Right lobe of liver (tissue), 6 donors: ENCODE data around the gene EYA4. TPM values are rescaled to one million over a fixed set of nuclear protein-coding genes. Genes with fewer than 3 reads are reported as not detected.

Experiments used
- ATAC-seq, 4 donors: fragments of 200-7000 bp; cut with Tn5 transposase; one replicate each; pipeline ENCODE4 v1.9.1; 2020; ENCODE audit warnings: mild to moderate bottlenecking in 4 of 4, moderate library complexity in 4 of 4
- DNase-seq, 3 donors: peaks; one replicate each; pipeline ENCODE4 v3.0.0-alpha.2; 2020
- H3K27ac ChIP-seq, 3 donors: fragments of 200-600 bp; one replicate each; pipeline ENCODE4 v1.8.0; 2022
- H3K27me3 ChIP-seq, 2 donors: fragments of 200-600 bp; one replicate each; pipeline ENCODE4 v1.8.0; 2022
- H3K36me3 ChIP-seq, 4 donors: fragments of 200-600 bp; sonication (generic) in 1 of 4; one replicate each; pipeline versions ENCODE4 v1.5.1 to v1.8.0; 2017 to 2022; ENCODE audit warnings: control low read depth in 1 of 4
- H3K4me1 ChIP-seq, 4 donors: fragments of 200-600 bp; sonication (generic) in 1 of 4; one replicate each; pipeline versions ENCODE4 v1.5.1 to v1.8.0; 2017 to 2022; ENCODE audit warnings: control low read depth in 1 of 4
- H3K4me3 ChIP-seq, 3 donors: fragments of 200-600 bp; one replicate each; pipeline ENCODE4 v1.8.0; 2022
- H3K9me3 ChIP-seq, 4 donors: fragments of 200-600 bp; sonication (generic) in 1 of 4; one replicate each; pipeline versions ENCODE4 v1.5.1 to v1.8.0; 2017 to 2022; ENCODE audit warnings: control low read depth in 1 of 4
- CTCF ChIP-seq, 4 donors: fragments of 200-600 bp in 3 of 4; fragments of 450-650 bp in 1 of 4; IDR thresholded peaks; one replicate each; pipeline versions ENCODE4 v1.5.1 to v1.8.0; 2016 to 2022; ENCODE audit warnings: antibody characterized with exemption in 4 of 4, mild to moderate bottlenecking in 2 of 4
- POLR2A ChIP-seq: fragments of 450-650 bp; IDR thresholded peaks from one replicate; pipeline ENCODE4 v1.6.1; 2017; ENCODE audit warnings: antibody characterized with exemption, mild to moderate bottlenecking
- WGBS: methylation state at CpG from one replicate; pipeline ENCODE4 v1.1.6; 2018; ENCODE audit warnings: low coverage, low lambda C conversion rate; ENCODE audit not compliant: insufficient coverage; ENCODE audit errors: missing lambda C conversion rate; 5-methylcytosine and 5-hydroxymethylcytosine counted together
- intact Hi-C, 2 donors: fragments of 100-400 bp; cut with DNase I; formaldehyde crosslinking; loops; one replicate each; pipeline versions ENCODE4 v1.11.2 to v1.14.1; 2022
- total RNA-seq, 6 experiments: library from RNA; depleted of rRNA in 2 of 6; stranded (reverse); fragments of >200 nt in 2 of 6; fragmentation: NEBNext Ultra II Directional in 3 of 6; extraction: Animal tissue kit (Norgen Biotek cat#: 25700) in 3 of 6; gene quantifications; one replicate each; pipeline versions ENCODE4 v1.1.0 to v1.2.4, GENCODE V29; 2016 to 2023
- donor health status: DM: no; HTN: yes; CAD: no.
- donor health status: DM: no; HTN: no; CAD: no.
- donor health status: DM: no; HTN: no; CAD: no.
- donor health status: DM: no; HTN: yes; CAD: no.
- donor health status: DM: no; HTN: yes; CAD: no.

EYA4 gene
- total RNA-seq, 6 experiments from 2014 or later: 0.09 to 0.37 (median 0.35) TPM; not detected in 1

- no peak for TF ChIP-seq CTCF (IDR thresholded peaks at IDR 0.05)
- TF ChIP-seq POLR2A: no peak
- intact Hi-C loops: no loop called here
- H3K27ac ChIP-seq: no peak overlapping the region
- peaks cover 0 to 24% (median 4%) of the 10 kb centered on the region in 4 donors for H3K4me1 ChIP-seq
- DNase-seq (no peak), ATAC-seq (peak; percentile 38 to 72 (median 54))
- H3K36me3 ChIP-seq: no peaks in the 10 kb centered on the region
- H3K27me3 ChIP-seq: no peaks in the 10 kb centered on the region
- H3K4me3 ChIP-seq: no peak overlapping the region
- H3K9me3 ChIP-seq: peaks cover 0 to under 1% (median 0%) of the 10 kb centered on the region in 4 donors
These were observed 206.8 kb downstream of the EYA4 start for GRCh38 chr6:133447924-133448323.

DNA sequence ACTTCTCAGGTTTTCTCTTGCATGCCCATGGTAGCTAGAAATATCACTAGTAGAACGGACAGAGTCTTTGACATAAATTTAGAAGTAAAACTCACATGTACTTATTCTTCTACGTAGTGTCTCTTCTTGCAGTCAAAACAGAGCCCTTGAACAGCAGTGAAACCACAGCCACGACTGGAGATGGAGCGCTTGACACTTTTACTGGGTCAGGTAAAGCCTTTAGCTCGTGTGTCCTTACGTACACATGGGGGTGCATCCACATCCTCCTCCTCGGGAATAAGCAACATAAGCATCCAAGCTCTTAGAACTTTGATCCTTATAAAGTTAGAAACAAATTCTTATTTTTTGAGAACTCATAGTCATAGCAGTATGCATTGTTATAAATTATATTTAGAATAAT lies 215.3 kb downstream of the EYA4 start:
- 58% methylated on average over 7 of the region's 7 CpGs for WGBS
- H3K27me3 ChIP-seq: no peaks in the 10 kb centered on the region
- no peak overlapping the region for H3K4me3 ChIP-seq
- TF ChIP-seq POLR2A (no peak), CTCF (IDR thresholded peaks at IDR 0.05) (no peak)
- DNase-seq (no peak), ATAC-seq (no peak)
- no peak overlapping the region for H3K27ac ChIP-seq
- H3K4me1 ChIP-seq: no peaks in the 10 kb centered on the region
- H3K36me3 ChIP-seq: no peaks in the 10 kb centered on the region
- no peaks in the 10 kb centered on the region for H3K9me3 ChIP-seq
- intact Hi-C loops: no loop called here

DNA sequence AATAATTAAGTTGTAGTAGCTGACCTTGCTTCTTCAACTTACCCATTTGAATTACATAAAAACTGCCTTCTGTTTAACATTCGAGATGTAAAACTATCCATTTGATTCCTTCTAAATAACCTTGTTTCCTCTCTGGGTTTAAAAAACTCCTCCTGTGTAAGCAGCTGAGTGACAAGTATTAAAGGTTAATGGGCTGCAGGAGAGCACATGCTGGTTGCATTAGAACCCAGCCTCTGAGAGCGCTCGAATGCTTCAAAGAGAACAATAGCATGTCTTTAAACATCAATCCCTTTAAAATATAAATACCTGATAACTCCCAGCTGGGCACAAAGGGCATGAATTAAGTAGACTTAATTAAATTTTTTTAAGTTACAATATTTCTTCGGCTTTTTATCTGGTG lies 215.8 kb downstream of the EYA4 start:
- no peak overlapping the region for H3K27ac ChIP-seq
- TF ChIP-seq CTCF (IDR thresholded peaks at IDR 0.05) (no peak), POLR2A (no peak)

DNA sequence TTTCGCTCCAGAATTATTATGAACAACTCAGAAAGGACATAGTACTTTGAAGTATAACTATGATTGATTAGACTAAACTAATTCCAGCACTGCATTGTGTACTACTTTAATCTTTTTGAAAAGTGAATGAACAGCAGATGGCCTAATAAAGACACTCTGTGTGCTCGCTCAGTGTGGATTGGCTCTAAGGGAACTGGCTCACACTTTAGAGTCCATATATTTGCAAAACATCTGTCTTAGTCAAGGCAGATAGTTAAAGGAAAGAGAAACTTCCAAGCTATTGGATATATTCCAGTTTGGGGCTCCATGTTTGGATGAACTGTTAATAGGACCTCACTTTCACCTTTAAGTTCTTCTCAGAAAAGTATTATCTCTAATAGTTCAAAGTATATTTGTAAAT lies 218.9 kb downstream of the EYA4 start:
- intact Hi-C loops: no loop called here
- Histone ChIP-seq H3K9me3 (no peaks in the 10 kb centered on the region), H3K4me1 (peaks cover 0 to 6% (median 0%) of the 10 kb centered on the region in 4 donors), H3K27me3 (no peaks in the 10 kb centered on the region), H3K27ac (no peak overlapping the region), H3K36me3 (no peaks in the 10 kb centered on the region), H3K4me3 (no peak overlapping the region)
- no peak for TF ChIP-seq POLR2A
- TF ChIP-seq CTCF (IDR thresholded peaks at IDR 0.05): no peak
- no peak for DNase-seq
- no peak for ATAC-seq
- 83% methylated on average over 2 of the region's 2 CpGs for WGBS

More for the DNA sequence above, 215.8 kb downstream of the EYA4 start:
- Histone ChIP-seq H3K4me1 (no peaks in the 10 kb centered on the region), H3K4me3 (no peak overlapping the region), H3K27me3 (no peaks in the 10 kb centered on the region), H3K9me3 (no peaks in the 10 kb centered on the region), H3K36me3 (no peaks in the 10 kb centered on the region)
- DNase-seq (no peak), ATAC-seq (no peak)
- intact Hi-C loops: no loop called here
- WGBS: 68% methylated on average over 4 of the region's 4 CpGs

DNA sequence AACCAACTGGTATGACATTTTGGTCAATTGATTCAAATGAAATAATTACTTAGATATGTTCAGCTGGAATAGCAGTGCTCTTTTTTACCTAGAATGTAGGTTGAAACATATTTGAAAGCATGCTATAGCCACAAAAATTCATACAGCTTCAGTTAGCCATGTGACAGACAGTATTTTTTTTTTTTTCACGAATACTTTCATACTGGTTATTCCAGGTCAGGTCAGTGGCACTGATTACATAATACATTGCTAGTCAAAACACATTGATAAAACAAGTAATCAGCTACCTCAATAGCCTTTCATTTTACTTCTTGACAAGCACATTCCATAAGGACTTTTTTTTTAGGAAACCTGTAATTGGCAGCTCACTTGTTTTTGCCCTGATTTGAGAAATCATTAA lies 222.6 kb downstream of the EYA4 start:
- Histone ChIP-seq H3K27me3 (no peaks in the 10 kb centered on the region), H3K36me3 (no peaks in the 10 kb centered on the region), H3K9me3 (no peaks in the 10 kb centered on the region), H3K4me1 (peaks cover 0 to 6% (median 0%) of the 10 kb centered on the region in 4 donors), H3K27ac (no peak overlapping the region), H3K4me3 (no peak overlapping the region)
- intact Hi-C loops: no loop called here
- DNase-seq (no peak), ATAC-seq (peak; percentile 62 to 85 (median 70))
- TF ChIP-seq CTCF (IDR thresholded peaks at IDR 0.05) (no peak), POLR2A (no peak)
- WGBS: 22% methylated on average over 1 of the region's 1 CpG
